ENCODE data around the gene LIN7A.

DNA sequence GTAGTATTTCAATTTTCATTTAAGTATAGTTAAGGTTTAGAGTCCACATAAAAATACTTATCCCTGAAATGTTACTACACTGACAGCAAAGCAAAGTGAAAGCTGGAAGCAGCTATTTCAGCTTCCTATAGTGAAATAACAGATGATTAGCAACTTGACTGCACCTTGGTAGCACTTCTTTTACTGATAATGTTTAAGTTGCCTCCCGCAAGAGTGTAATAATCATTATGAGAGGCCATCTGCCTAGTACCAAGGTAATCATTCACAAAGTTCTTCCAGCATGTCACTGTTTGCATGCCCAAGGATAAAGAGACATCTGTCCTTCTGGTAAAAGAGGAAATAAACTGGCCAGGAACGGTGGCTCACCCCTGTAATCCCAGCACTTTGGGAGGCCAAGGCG lies 69.8 kb downstream of the LIN7A start:
- TF ChIP-seq, protein P1, sequence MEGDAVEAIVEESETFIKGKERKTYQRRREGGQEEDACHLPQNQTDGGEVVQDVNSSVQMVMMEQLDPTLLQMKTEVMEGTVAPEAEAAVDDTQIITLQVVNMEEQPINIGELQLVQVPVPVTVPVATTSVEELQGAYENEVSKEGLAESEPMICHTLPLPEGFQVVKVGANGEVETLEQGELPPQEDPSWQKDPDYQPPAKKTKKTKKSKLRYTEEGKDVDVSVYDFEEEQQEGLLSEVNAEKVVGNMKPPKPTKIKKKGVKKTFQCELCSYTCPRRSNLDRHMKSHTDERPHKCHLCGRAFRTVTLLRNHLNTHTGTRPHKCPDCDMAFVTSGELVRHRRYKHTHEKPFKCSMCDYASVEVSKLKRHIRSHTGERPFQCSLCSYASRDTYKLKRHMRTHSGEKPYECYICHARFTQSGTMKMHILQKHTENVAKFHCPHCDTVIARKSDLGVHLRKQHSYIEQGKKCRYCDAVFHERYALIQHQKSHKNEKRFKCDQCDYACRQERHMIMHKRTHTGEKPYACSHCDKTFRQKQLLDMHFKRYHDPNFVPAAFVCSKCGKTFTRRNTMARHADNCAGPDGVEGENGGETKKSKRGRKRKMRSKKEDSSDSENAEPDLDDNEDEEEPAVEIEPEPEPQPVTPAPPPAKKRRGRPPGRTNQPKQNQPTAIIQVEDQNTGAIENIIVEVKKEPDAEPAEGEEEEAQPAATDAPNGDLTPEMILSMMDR (IDR thresholded peaks at IDR 0.05) = no peak
- TF ChIP-seq EZH2phosphoT487 (IDR thresholded peaks at IDR 0.05) = no peak
- TF ChIP-seq EZH2 (IDR thresholded peaks at IDR 0.05) = no peak
